ENCODE data around the gene EYS.

GRCh38 chr6:64737418-64737817 lies 969.6 kb downstream of the EYS start:
- no peak for TF ChIP-seq CTCF (conservative IDR thresholded peaks at IDR 0.05; ENCODE audit: low read length)
- TF ChIP-seq EZH2phosphoT487 (IDR thresholded peaks at IDR 0.05; ENCODE audit: borderline replicate concordance), result no peak

Measured in Loucy (cell line).